SK-N-SH (cell line): ENCODE measurements around the gene PBXIP1. TPM values are rescaled to one million over a fixed set of nuclear protein-coding genes. Genes with fewer than 3 reads are reported as not detected.

Experiments used
- CTCF ChIA-PET: fragments of 300-600, 350-600 bp; formaldehyde crosslinking; extraction: SDS; loops from one replicate; lab custom pipeline; 2021; lab: Yijun Ruan, JAX
- POLR2A ChIA-PET: fragments of 350-600 bp; sonication (Branson Sonifier 250); formaldehyde crosslinking; extraction: SDS; loops from one replicate; lab custom pipeline; 2020; ENCODE audit warnings: antibody characterized with exemption, inconsistent platforms; lab: Yijun Ruan, JAX
- DNase-seq: peaks from one replicate; pipeline ENCODE4 v3.0.0; 2012
- H2AFZ ChIP-seq: fragments of 200-600 bp; sonication (generic); 2 replicates; pipeline ENCODE4 v1.8.1; 2016; ENCODE audit warnings: antibody characterized with exemption, mild to moderate bottlenecking, low read depth
- H3F3A ChIP-seq: fragments of 200-600 bp; sonication (generic); replicated peaks from 2 replicates; pipeline ENCODE3; 2016; ENCODE audit warnings: antibody characterized with exemption, mild to moderate bottlenecking; ENCODE audit not compliant: insufficient read depth
- H3K27ac ChIP-seq, 2 experiments: fragments of 200-500 bp in 1 of 2; fragments of 200-600 bp in 1 of 2; sonication (Bioruptor generic) in 1 of 2; sonication (generic), shearing (Covaris generic) in 1 of 2; 2 replicates each; pipeline versions ENCODE4 v1.5.1 to v1.6.1; 2014 to 2016; ENCODE audit warnings: low read depth in 2 of 2, inconsistent platforms in 1 of 2, low read length in 1 of 2, mild to moderate bottlenecking in 1 of 2, mixed read lengths in 1 of 2
- H3K27me3 ChIP-seq: fragments of 200-600 bp; sonication (generic), shearing (Covaris generic); 2 replicates; pipeline ENCODE4 v1.6.1; 2016; ENCODE audit warnings: mixed run types; ENCODE audit not compliant: insufficient read depth
- H3K36me3 ChIP-seq, 2 experiments: fragments of 200-500 bp in 1 of 2; fragments of 200-600 bp in 1 of 2; sonication (Bioruptor generic) in 1 of 2; sonication (generic) in 1 of 2; replicated peaks in 1 of 2; 2 replicates each; pipeline versions ENCODE3 to v1.5.1; 2014 to 2016; ENCODE audit warnings: low read length in 1 of 2, mild to moderate bottlenecking in 1 of 2; ENCODE audit not compliant: insufficient read depth in 2 of 2, control insufficient read depth in 1 of 2
- H3K4me1 ChIP-seq, 2 experiments: fragments of 200-500 bp in 1 of 2; fragments of 200-600 bp in 1 of 2; sonication (Bioruptor generic) in 1 of 2; sonication (generic), shearing (Covaris generic) in 1 of 2; 2 replicates each; pipeline versions ENCODE4 v1.5.1 to v1.6.1; 2014 to 2016; ENCODE audit warnings: low read depth in 1 of 2, low read length in 1 of 2, mixed run types in 1 of 2; ENCODE audit not compliant: insufficient read depth in 2 of 2, control insufficient read depth in 1 of 2
- H3K4me2 ChIP-seq: fragments of 200-600 bp; sonication (generic), shearing (Covaris generic); 2 replicates; pipeline ENCODE4 v1.6.1; 2017; ENCODE audit warnings: mixed run types
- H3K4me3 ChIP-seq, 2 experiments: fragments of 200-500 bp in 1 of 2; fragments of 200-600 bp in 1 of 2; sonication (Bioruptor generic) in 1 of 2; sonication (generic), shearing (Covaris generic) in 1 of 2; 2 replicates each; pipeline versions ENCODE4 v1.5.1 to v1.8.1; 2014 to 2016; ENCODE audit warnings: low read depth in 2 of 2, inconsistent platforms in 1 of 2, low read length in 1 of 2, mild to moderate bottlenecking in 1 of 2, mixed read lengths in 1 of 2, moderate library complexity in 1 of 2
- H3K79me2 ChIP-seq: fragments of 200-600 bp; sonication (generic); 2 replicates; pipeline ENCODE4 v1.8.1; 2017; ENCODE audit warnings: mild to moderate bottlenecking; ENCODE audit not compliant: insufficient read depth
- H3K9ac ChIP-seq: fragments of 200-600 bp; sonication (generic); 2 replicates; pipeline ENCODE4 v1.6.1; 2017; ENCODE audit warnings: mixed run types
- H3K9me2 ChIP-seq: fragments of 200-600 bp; sonication (generic); 2 replicates; pipeline ENCODE4 v1.6.1; 2017; ENCODE audit warnings: mixed run types
- H3K9me3 ChIP-seq: fragments of 200-600 bp; sonication (generic); 2 replicates; pipeline ENCODE4 v1.6.1; 2017; ENCODE audit warnings: mixed run types, mild to moderate bottlenecking, moderate library complexity
- H4K20me1 ChIP-seq: fragments of 200-600 bp; sonication (generic); 2 replicates; pipeline ENCODE4 v1.6.1; 2017; ENCODE audit warnings: mild to moderate bottlenecking, mixed run types; ENCODE audit not compliant: insufficient read depth
- ELF1 ChIP-seq: IDR thresholded peaks from 2 replicates; pipeline ENCODE4 v1.4.0; 2012
- FOSL2 ChIP-seq: IDR thresholded peaks from 2 replicates; pipeline ENCODE4 v1.4.0; 2012; ENCODE audit warnings: low read depth, mild to moderate bottlenecking, moderate library complexity, borderline replicate concordance
- FOXJ3 ChIP-seq: sonication (generic); formaldehyde crosslinking; IDR thresholded peaks from 2 replicates; pipeline ENCODE4 v1.5.1; 2020; ENCODE audit warnings: mild to moderate bottlenecking, missing genetic modification reagents
- FOXM1 ChIP-seq: IDR thresholded peaks from 2 replicates; pipeline ENCODE4 v1.4.0; 2012; ENCODE audit warnings: low read depth, mild to moderate bottlenecking
- GATA2 ChIP-seq: sonication (generic); formaldehyde crosslinking; IDR thresholded peaks from 2 replicates; pipeline ENCODE4 v1.5.0; 2020; ENCODE audit warnings: mild to moderate bottlenecking, missing genetic modification reagents
- JUND ChIP-seq: IDR thresholded peaks from 2 replicates; pipeline ENCODE4 v1.4.0; 2012
- MEF2A ChIP-seq: IDR thresholded peaks from 2 replicates; pipeline ENCODE4 v1.4.0; 2012; ENCODE audit warnings: low read depth, borderline replicate concordance
- MXI1 ChIP-seq: IDR thresholded peaks from 2 replicates; pipeline ENCODE4 v1.6.1; 2012; ENCODE audit warnings: mild to moderate bottlenecking, low read depth, low read length, improper control_type of control experiment
- RFX5 ChIP-seq: IDR thresholded peaks from 2 replicates; pipeline ENCODE4 v1.6.1; 2012; ENCODE audit warnings: mild to moderate bottlenecking, improper control_type of control experiment, low read length
- RXRA ChIP-seq: IDR thresholded peaks from 2 replicates; pipeline ENCODE4 v1.4.0; 2012; ENCODE audit warnings: low read depth, mild to moderate bottlenecking, borderline replicate concordance
- SIN3A ChIP-seq: IDR thresholded peaks from 2 replicates; pipeline ENCODE4 v1.6.1; 2012; ENCODE audit warnings: low read depth, mild to moderate bottlenecking, low read length, moderate library complexity, borderline replicate concordance
- TAF1 ChIP-seq: IDR thresholded peaks from 2 replicates; pipeline ENCODE4 v1.6.1; 2012; ENCODE audit warnings: low read depth, mild to moderate bottlenecking, low read length, moderate library complexity, borderline replicate concordance
- TCF12 ChIP-seq: IDR thresholded peaks from 2 replicates; pipeline ENCODE4 v1.4.0; 2012
- YY1 ChIP-seq: IDR thresholded peaks from 2 replicates; pipeline ENCODE4 v1.4.0; 2012; ENCODE audit warnings: low read depth, mild to moderate bottlenecking
- WGBS: methylation state at CpG from one replicate; pipeline ENCODE4 v1.1.6; 2017; ENCODE audit warnings: low lambda C conversion rate; 5-methylcytosine and 5-hydroxymethylcytosine counted together
- polyA plus RNA-seq, 3 experiments: library from polyadenylated mRNA; depleted of rRNA; stranded (reverse); fragments of >200 nt; gene quantifications; 2 replicates each; pipeline ENCODE4 v1.2.3, GENCODE V29; 2012
- TF ChIP-seq, protein P1 (sequence below): IDR thresholded peaks from 2 replicates; pipeline ENCODE4 v1.4.0; 2012; ENCODE audit warnings: low read depth, borderline replicate concordance
- TF ChIP-seq, protein P2 (sequence below): IDR thresholded peaks from 2 replicates; pipeline ENCODE4; 2012
- TF ChIP-seq, protein P3 (sequence below): fragments of 200-600 bp; sonication (generic); IDR thresholded peaks from 2 replicates; pipeline ENCODE4 v1.6.1; 2017; ENCODE audit warnings: antibody characterized with exemption, mild to moderate bottlenecking, moderate library complexity
- TF ChIP-seq, protein P4 (sequence below): IDR thresholded peaks from 2 replicates; pipeline ENCODE4 v1.4.0; 2012; ENCODE audit warnings: low read depth

PBXIP1 gene
- polyA plus RNA-seq, 1 of the 3 experiments (the other 2 are of a cell fraction), result 55.9 TPM

DNA sequence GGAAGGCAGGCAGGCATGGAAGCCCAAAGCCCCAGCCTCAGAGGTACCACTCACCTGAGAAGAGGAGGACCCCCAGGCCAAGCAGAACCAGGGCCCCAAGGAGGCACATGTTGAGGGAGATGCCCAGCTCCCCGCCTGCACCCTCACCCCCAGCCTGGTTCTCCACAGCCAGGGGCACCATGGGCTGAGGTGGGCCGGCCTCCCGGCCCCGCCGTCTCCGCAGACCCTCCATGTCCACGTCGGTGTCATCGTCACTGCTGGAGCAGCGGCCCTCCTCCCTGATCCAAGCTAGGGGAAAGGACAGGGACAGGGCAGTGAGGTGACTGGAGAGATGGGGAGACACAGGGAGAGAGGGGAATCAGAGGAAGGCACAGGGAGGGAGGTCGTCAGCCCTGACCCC lies 7.8 kb downstream of the PBXIP1 start:
- Histone ChIP-seq H2AFZ (no peak overlapping the region), H3K36me3 (peaks cover 0 to 30% of the 10 kb centered on the region in 2 experiments), H3K4me3 (no peak overlapping the region), H3K9me2 (no peaks in the 10 kb centered on the region), H3K27me3 (no peaks in the 10 kb centered on the region), H3F3A (peaks cover 7% of the 10 kb centered on the region), H3K4me1 (peaks cover 0 to 9% of the 10 kb centered on the region in 2 experiments; a peak in 1 of 4 replicates), H4K20me1 (no peaks in the 10 kb centered on the region), H3K79me2 (no peaks in the 10 kb centered on the region), H3K27ac (no peak overlapping the region), H3K4me2 (no peak overlapping the region), H3K9ac (no peak overlapping the region), H3K9me3 (no peaks in the 10 kb centered on the region)
- DNase-seq, result no peak
- TF ChIP-seq GATA2, result no peak
- no peak for TF ChIP-seq RXRA
- no peak for TF ChIP-seq YY1
- no peak for TF ChIP-seq ELF1
- TF ChIP-seq RFX5, result no peak
- TF ChIP-seq FOSL2, result no peak
- TF ChIP-seq, protein P1, sequence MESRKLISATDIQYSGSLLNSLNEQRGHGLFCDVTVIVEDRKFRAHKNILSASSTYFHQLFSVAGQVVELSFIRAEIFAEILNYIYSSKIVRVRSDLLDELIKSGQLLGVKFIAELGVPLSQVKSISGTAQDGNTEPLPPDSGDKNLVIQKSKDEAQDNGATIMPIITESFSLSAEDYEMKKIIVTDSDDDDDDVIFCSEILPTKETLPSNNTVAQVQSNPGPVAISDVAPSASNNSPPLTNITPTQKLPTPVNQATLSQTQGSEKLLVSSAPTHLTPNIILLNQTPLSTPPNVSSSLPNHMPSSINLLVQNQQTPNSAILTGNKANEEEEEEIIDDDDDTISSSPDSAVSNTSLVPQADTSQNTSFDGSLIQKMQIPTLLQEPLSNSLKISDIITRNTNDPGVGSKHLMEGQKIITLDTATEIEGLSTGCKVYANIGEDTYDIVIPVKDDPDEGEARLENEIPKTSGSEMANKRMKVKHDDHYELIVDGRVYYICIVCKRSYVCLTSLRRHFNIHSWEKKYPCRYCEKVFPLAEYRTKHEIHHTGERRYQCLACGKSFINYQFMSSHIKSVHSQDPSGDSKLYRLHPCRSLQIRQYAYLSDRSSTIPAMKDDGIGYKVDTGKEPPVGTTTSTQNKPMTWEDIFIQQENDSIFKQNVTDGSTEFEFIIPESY, result no peak
- no peak for TF ChIP-seq TAF1
- no peak for TF ChIP-seq SIN3A
- no peak for TF ChIP-seq TCF12
- no peak for TF ChIP-seq FOXJ3 (CRISPR knock-in tag)
- TF ChIP-seq JUND, result no peak
- TF ChIP-seq, protein P2, sequence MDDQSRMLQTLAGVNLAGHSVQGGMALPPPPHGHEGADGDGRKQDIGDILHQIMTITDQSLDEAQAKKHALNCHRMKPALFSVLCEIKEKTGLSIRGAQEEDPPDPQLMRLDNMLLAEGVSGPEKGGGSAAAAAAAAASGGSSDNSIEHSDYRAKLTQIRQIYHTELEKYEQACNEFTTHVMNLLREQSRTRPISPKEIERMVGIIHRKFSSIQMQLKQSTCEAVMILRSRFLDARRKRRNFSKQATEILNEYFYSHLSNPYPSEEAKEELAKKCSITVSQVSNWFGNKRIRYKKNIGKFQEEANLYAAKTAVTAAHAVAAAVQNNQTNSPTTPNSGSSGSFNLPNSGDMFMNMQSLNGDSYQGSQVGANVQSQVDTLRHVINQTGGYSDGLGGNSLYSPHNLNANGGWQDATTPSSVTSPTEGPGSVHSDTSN, result no peak
- TF ChIP-seq MXI1, result no peak
- TF ChIP-seq, protein P3, sequence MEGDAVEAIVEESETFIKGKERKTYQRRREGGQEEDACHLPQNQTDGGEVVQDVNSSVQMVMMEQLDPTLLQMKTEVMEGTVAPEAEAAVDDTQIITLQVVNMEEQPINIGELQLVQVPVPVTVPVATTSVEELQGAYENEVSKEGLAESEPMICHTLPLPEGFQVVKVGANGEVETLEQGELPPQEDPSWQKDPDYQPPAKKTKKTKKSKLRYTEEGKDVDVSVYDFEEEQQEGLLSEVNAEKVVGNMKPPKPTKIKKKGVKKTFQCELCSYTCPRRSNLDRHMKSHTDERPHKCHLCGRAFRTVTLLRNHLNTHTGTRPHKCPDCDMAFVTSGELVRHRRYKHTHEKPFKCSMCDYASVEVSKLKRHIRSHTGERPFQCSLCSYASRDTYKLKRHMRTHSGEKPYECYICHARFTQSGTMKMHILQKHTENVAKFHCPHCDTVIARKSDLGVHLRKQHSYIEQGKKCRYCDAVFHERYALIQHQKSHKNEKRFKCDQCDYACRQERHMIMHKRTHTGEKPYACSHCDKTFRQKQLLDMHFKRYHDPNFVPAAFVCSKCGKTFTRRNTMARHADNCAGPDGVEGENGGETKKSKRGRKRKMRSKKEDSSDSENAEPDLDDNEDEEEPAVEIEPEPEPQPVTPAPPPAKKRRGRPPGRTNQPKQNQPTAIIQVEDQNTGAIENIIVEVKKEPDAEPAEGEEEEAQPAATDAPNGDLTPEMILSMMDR, result no peak
- TF ChIP-seq, protein P4, sequence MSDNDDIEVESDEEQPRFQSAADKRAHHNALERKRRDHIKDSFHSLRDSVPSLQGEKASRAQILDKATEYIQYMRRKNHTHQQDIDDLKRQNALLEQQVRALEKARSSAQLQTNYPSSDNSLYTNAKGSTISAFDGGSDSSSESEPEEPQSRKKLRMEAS, result no peak
- no peak for TF ChIP-seq MEF2A
- TF ChIP-seq FOXM1, result no peak
- 88% methylated on average over 10 of the region's 11 CpGs for WGBS
- POLR2A ChIA-PET, result no interaction called here
- CTCF ChIA-PET, result interaction anchor here (0.9 to 4.9 kb wide), 7 partner anchors 14 to 389 kb away, joined by 3 to 20 read pairs (median 4); partner anchors contain the start of genes ADAM15 and PYGO2
